Esophagus muscularis mucosa (tissue), 4 donors: ENCODE data around the gene LY6G6D. TPM values are rescaled to one million over a fixed set of nuclear protein-coding genes. Genes with fewer than 3 reads are reported as not detected.

Source experiments
- DNase-seq: peaks from one replicate; pipeline ENCODE4 v3.0.0-alpha.2; 2017; ENCODE audit errors: extremely low spot score
- H3K27ac ChIP-seq, 4 donors: fragments of 200-600 bp; sonication (generic); replicated peaks in 1 of 4; 1 replicate in 3 of 4; 2 replicates in 1 of 4; pipeline ENCODE4 v1.5.1; 2016 to 2019; ENCODE audit warnings: mild to moderate bottlenecking in 1 of 4
- H3K27me3 ChIP-seq, 4 donors: fragments of 200-600 bp; sonication (generic); one replicate each; pipeline versions ENCODE4 v1.5.1 to v1.6.0; 2016 to 2019
- H3K36me3 ChIP-seq, 4 donors: fragments of 200-600 bp; sonication (generic); one replicate each; pipeline ENCODE4 v1.5.1; 2016 to 2019
- H3K4me1 ChIP-seq, 4 donors: fragments of 200-600 bp; sonication (generic); one replicate each; pipeline ENCODE4 v1.5.1; 2016 to 2019
- H3K4me3 ChIP-seq, 4 donors: fragments of 200-600 bp; sonication (generic); 1 replicate in 2 of 4; 2 replicates in 2 of 4; pipeline ENCODE4 v1.5.1; 2016 to 2019; ENCODE audit warnings: mild to moderate bottlenecking in 4 of 4, moderate library complexity in 1 of 4
- H3K9me3 ChIP-seq, 4 donors: fragments of 200-600 bp; sonication (generic); 1 replicate in 3 of 4; 2 replicates in 1 of 4; pipeline ENCODE4 v1.5.1; 2016 to 2019
- CTCF ChIP-seq, 3 experiments: fragments of 200-600 bp in 2 of 3; fragments of 450-650 bp in 1 of 3; sonication (generic) in 2 of 3; IDR thresholded peaks; one replicate each; pipeline ENCODE4 v1.5.1; 2017 to 2019; ENCODE audit warnings: antibody characterized with exemption in 3 of 3, mild to moderate bottlenecking in 2 of 3, moderate library complexity in 1 of 3
- EP300 ChIP-seq: sonication (generic); formaldehyde crosslinking; IDR thresholded peaks from one replicate; pipeline ENCODE4 v1.6.1; 2017; ENCODE audit warnings: antibody characterized with exemption
- POLR2A ChIP-seq: fragments of 450-650 bp; IDR thresholded peaks from one replicate; pipeline ENCODE4 v1.6.1; 2017; ENCODE audit warnings: antibody characterized with exemption, moderate library complexity, mild to moderate bottlenecking, low read depth
- POLR2AphosphoS5 ChIP-seq, 2 donors: sonication (generic); formaldehyde crosslinking; IDR thresholded peaks; one replicate each; pipeline ENCODE4 v1.6.1; 2017; ENCODE audit warnings: antibody characterized with exemption in 2 of 2
- WGBS: methylation state at CpG from one replicate; pipeline ENCODE4 v1.1.5; 2018; 5-methylcytosine and 5-hydroxymethylcytosine counted together
- intact Hi-C: fragments of 100-400 bp; cut with DNase I; formaldehyde crosslinking; loops from one replicate; pipeline ENCODE4 v1.15.1; 2023
- total RNA-seq, 4 donors: library from RNA; depleted of rRNA; stranded (reverse); fragments of >200 nt; gene quantifications; one replicate each; pipeline versions ENCODE4 v1.1.0 to v1.2.1, GENCODE V29; 2016

Gene LY6G6D
- total RNA-seq, 4 donors from 2014 or later = not detected

- intact Hi-C loops = no loop called here
- peaks cover 4 to 25% (median 19%) of the 10 kb centered on the region in 4 donors for H3K4me1 ChIP-seq
- H3K27ac ChIP-seq = no peak overlapping the region
- H3K36me3 ChIP-seq = peaks cover 0 to 5% (median 0%) of the 10 kb centered on the region in 4 donors
- no peaks in the 10 kb centered on the region for H3K9me3 ChIP-seq
- WGBS = 22% methylated on average over 1 of the region's 1 CpG
- H3K27me3 ChIP-seq = peaks cover 0 to 3% (median 0%) of the 10 kb centered on the region in 4 donors
- TF ChIP-seq CTCF (IDR thresholded peaks at IDR 0.05) (no peak), POLR2A (no peak), EP300 (no peak), POLR2AphosphoS5 (IDR thresholded peaks at IDR 0.05) (no peak)
- DNase-seq = no peak
- H3K4me3 ChIP-seq = no peak overlapping the region
Measured at GRCh38 chr6:31763619-31763940, 48.4 kb downstream of the LY6G6D start.

- TF ChIP-seq CTCF (IDR thresholded peaks at IDR 0.05) = no peak
- no peak for TF ChIP-seq EP300
- no peak for TF ChIP-seq POLR2AphosphoS5 (IDR thresholded peaks at IDR 0.05)
- TF ChIP-seq POLR2A = no peak
- H3K27me3 ChIP-seq = peaks cover 0 to 3% (median 0%) of the 10 kb centered on the region in 4 donors
- no peak overlapping the region for H3K4me3 ChIP-seq
- intact Hi-C loops = no loop called here
- H3K9me3 ChIP-seq = no peaks in the 10 kb centered on the region
- 67% methylated on average over 3 of the region's 4 CpGs for WGBS
- H3K27ac ChIP-seq = no peak overlapping the region
- H3K4me1 ChIP-seq = peaks cover 4 to 25% (median 19%) of the 10 kb centered on the region in 4 donors
- DNase-seq = no peak
- H3K36me3 ChIP-seq = peaks cover 0 to 5% (median 0%) of the 10 kb centered on the region in 4 donors
Measured at GRCh38 chr6:31764198-31764597, 49.0 kb downstream of the LY6G6D start.

- Histone ChIP-seq H3K27ac (no peak overlapping the region), H3K36me3 (no peaks in the 10 kb centered on the region), H3K9me3 (no peaks in the 10 kb centered on the region), H3K4me3 (peak overlapping the region in 1 of 4 donors; percentile 34), H3K4me1 (peaks cover 4 to 32% (median 21%) of the 10 kb centered on the region in 4 donors), H3K27me3 (peaks cover 0 to 3% (median 0%) of the 10 kb centered on the region in 4 donors)
- no peak for DNase-seq
- TF ChIP-seq EP300 = no peak
- TF ChIP-seq CTCF (IDR thresholded peaks at IDR 0.05) = no peak
- no peak for TF ChIP-seq POLR2A
- intact Hi-C loops = loop anchor here (5.0 kb wide), 1 partner anchor 38 kb away; the partner anchor contains the start of gene DDAH2
- 87% methylated on average over 9 of the region's 9 CpGs for WGBS
Measured at GRCh38 chr6:31765559-31765909, 50.4 kb downstream of the LY6G6D start.

- TF ChIP-seq POLR2A = no peak
- no peak for TF ChIP-seq EP300
- no peak for TF ChIP-seq POLR2AphosphoS5 (IDR thresholded peaks at IDR 0.05)
- TF ChIP-seq CTCF (IDR thresholded peaks at IDR 0.05) = no peak
- intact Hi-C loops = loop anchor here (5.0 kb wide), 1 partner anchor 39 kb away; the partner anchor contains the start of gene DDAH2
- no peaks in the 10 kb centered on the region for H3K36me3 ChIP-seq
- 54% methylated on average over 39 of the region's 42 CpGs for WGBS
- no peak overlapping the region for H3K27ac ChIP-seq
- peaks cover 0 to 3% (median 0%) of the 10 kb centered on the region in 4 donors for H3K27me3 ChIP-seq
- DNase-seq = no peak
- H3K4me1 ChIP-seq = peaks cover 4 to 32% (median 21%) of the 10 kb centered on the region in 4 donors
- no peaks in the 10 kb centered on the region for H3K9me3 ChIP-seq
- H3K4me3 ChIP-seq = peak overlapping the region; percentile 31 to 49 (median 32)
Measured at GRCh38 chr6:31765910-31766794, 51.0 kb downstream of the LY6G6D start.
